Lower leg skin (tissue), 3 donors: ENCODE measurements around the gene ARSJ.

Source experiments
- POLR2A ChIP-seq, 2 donors: fragments of 450-650 bp; IDR thresholded peaks; one replicate each; pipeline ENCODE4 v1.6.1; 2016 to 2017; ENCODE audit warnings: antibody characterized with exemption in 2 of 2, mild to moderate bottlenecking in 1 of 2, moderate library complexity in 1 of 2
- TF ChIP-seq, protein P1 (sequence below), 3 donors: fragments of 450-650 bp; IDR thresholded peaks; one replicate each; pipeline ENCODE4 v1.5.1; 2016; ENCODE audit warnings: antibody characterized with exemption in 3 of 3, mild to moderate bottlenecking in 3 of 3, moderate library complexity in 2 of 3

DNA sequence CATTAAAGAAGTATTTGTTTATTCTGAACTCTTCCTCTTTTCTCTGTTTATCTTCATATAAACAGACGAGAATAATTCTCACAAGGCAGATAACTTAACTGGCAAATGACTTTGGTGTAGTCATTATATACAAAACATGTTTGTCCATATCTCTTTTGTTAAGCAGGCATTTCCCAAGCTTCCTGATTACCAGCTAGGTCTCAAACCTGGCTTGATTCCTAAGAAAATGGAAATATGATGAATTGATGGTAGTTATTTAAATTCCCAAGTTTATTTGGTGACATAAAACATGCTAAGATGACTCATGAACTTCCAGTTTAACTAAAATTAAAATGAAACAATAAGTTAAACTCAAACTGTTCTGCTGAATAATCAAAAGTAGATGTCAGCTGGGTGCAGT, 96.8 kb downstream of the ARSJ start:
- TF ChIP-seq, protein P1, sequence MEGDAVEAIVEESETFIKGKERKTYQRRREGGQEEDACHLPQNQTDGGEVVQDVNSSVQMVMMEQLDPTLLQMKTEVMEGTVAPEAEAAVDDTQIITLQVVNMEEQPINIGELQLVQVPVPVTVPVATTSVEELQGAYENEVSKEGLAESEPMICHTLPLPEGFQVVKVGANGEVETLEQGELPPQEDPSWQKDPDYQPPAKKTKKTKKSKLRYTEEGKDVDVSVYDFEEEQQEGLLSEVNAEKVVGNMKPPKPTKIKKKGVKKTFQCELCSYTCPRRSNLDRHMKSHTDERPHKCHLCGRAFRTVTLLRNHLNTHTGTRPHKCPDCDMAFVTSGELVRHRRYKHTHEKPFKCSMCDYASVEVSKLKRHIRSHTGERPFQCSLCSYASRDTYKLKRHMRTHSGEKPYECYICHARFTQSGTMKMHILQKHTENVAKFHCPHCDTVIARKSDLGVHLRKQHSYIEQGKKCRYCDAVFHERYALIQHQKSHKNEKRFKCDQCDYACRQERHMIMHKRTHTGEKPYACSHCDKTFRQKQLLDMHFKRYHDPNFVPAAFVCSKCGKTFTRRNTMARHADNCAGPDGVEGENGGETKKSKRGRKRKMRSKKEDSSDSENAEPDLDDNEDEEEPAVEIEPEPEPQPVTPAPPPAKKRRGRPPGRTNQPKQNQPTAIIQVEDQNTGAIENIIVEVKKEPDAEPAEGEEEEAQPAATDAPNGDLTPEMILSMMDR (IDR thresholded peaks at IDR 0.05): no peak
- no peak for TF ChIP-seq POLR2A (IDR thresholded peaks at IDR 0.05)
